ENCODE measurements around the gene BBS10. TPM values are rescaled to one million over a fixed set of nuclear protein-coding genes. Genes with fewer than 3 reads are reported as not detected.

Gene BBS10
- total RNA-seq, 1 experiment from 2014 or later = 8.2 TPM

GRCh38 chr12:76348079-76348901 is at the start of gene BBS10 (continued):
- TF ChIP-seq, protein P1, sequence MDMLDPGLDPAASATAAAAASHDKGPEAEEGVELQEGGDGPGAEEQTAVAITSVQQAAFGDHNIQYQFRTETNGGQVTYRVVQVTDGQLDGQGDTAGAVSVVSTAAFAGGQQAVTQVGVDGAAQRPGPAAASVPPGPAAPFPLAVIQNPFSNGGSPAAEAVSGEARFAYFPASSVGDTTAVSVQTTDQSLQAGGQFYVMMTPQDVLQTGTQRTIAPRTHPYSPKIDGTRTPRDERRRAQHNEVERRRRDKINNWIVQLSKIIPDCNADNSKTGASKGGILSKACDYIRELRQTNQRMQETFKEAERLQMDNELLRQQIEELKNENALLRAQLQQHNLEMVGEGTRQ (CRISPR knock-in tag; IDR thresholded peaks at IDR 0.05) = no peak
- TF ChIP-seq SMAD4 (CRISPR knock-in tag; IDR thresholded peaks at IDR 0.05) (no peak), ETV6 (CRISPR knock-in tag; IDR thresholded peaks at IDR 0.05) (no peak), ZNF121 (CRISPR knock-in tag; IDR thresholded peaks at IDR 0.05) (no peak; the same call in 1 of the 2 replicates), RORB (CRISPR knock-in tag; IDR thresholded peaks at IDR 0.05) (no peak), IRF2 (CRISPR knock-in tag; IDR thresholded peaks at IDR 0.05; ENCODE audit: borderline replicate concordance, low read depth) (no peak), NR1H2 (CRISPR knock-in tag; IDR thresholded peaks at IDR 0.05) (no peak), ERG (CRISPR knock-in tag; IDR thresholded peaks at IDR 0.05) (no peak), USF1 (CRISPR knock-in tag; IDR thresholded peaks at IDR 0.05) (no peak), GABPB1 (CRISPR knock-in tag; IDR thresholded peaks at IDR 0.05) (0 out of 2 replicates have a peak, but pooled peaks have one; percentile 60), ZNF138 (CRISPR knock-in tag; conservative IDR thresholded peaks at IDR 0.05) (no peak), CREM (CRISPR knock-in tag; IDR thresholded peaks at IDR 0.05) (no peak), FOXK1 (CRISPR knock-in tag; IDR thresholded peaks at IDR 0.05) (peak; percentile 53; the same call in 1 of the 2 replicates), ZBTB21 (CRISPR knock-in tag; IDR thresholded peaks at IDR 0.05; ENCODE audit: borderline replicate concordance) (no peak), CBFB (CRISPR knock-in tag; IDR thresholded peaks at IDR 0.05; ENCODE audit: low read depth) (0 out of 2 replicates have a peak, but pooled peaks have one; percentile 57), AFF4 (CRISPR knock-in tag; IDR thresholded peaks at IDR 0.05; ENCODE audit: borderline replicate concordance) (no peak), ZNF219 (CRISPR knock-in tag; IDR thresholded peaks at IDR 0.05; ENCODE audit: borderline replicate concordance) (no peak), ESRRA (CRISPR knock-in tag; IDR thresholded peaks at IDR 0.05; ENCODE audit: borderline replicate concordance) (peak; percentile 63; the same call in 1 of the 2 replicates), NFATC4 (CRISPR knock-in tag; IDR thresholded peaks at IDR 0.05) (no peak), MYBL2 (CRISPR knock-in tag; IDR thresholded peaks at IDR 0.05) (no peak), RELA (CRISPR knock-in tag; IDR thresholded peaks at IDR 0.05; ENCODE audit: borderline replicate concordance) (no peak), GRHL2 (CRISPR knock-in tag; IDR thresholded peaks at IDR 0.05; ENCODE audit: insufficient replicate concordance, severe bottlenecking) (no peak)
- TF ChIP-seq, protein P2, sequence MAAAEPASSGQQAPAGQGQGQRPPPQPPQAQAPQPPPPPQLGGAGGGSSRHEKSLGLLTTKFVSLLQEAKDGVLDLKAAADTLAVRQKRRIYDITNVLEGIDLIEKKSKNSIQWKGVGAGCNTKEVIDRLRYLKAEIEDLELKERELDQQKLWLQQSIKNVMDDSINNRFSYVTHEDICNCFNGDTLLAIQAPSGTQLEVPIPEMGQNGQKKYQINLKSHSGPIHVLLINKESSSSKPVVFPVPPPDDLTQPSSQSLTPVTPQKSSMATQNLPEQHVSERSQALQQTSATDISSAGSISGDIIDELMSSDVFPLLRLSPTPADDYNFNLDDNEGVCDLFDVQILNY (CRISPR knock-in tag; IDR thresholded peaks at IDR 0.05) = no peak
- TF ChIP-seq, protein P3, sequence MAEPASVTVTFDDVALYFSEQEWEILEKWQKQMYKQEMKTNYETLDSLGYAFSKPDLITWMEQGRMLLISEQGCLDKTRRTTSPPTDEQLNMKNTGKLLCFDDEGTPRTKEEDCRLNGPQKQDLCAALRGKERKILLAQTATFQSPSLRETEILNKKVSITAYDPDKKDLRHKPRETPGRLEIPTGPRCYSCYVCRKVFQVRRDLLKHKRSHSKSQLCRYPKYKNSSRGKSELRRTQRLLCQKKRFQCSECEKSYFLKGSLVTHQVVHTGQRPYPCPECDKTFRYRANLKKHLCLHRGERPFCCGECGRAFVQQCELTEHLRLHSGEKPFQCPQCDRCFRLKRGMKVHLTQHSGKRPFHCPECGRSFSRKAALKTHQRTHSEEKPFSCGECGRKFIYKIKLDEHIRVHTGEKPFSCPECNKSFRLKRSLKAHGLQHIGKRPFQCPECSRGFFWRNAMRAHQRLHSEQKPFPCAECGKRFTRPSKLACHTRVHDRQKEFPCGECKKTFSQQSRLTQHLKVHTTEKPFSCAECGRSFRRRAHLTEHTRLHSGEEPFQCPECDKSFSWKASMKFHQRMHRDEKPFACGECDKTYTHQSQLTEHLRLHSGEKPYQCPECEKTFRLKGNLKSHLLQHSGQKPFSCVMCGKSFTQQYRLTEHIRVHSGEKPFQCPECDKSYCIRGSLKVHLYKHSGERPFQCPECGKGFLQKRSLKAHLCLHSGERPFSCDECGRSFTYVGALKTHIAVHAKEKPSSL (CRISPR knock-in tag; conservative IDR thresholded peaks at IDR 0.05) = no peak
- TF ChIP-seq, protein P4, sequence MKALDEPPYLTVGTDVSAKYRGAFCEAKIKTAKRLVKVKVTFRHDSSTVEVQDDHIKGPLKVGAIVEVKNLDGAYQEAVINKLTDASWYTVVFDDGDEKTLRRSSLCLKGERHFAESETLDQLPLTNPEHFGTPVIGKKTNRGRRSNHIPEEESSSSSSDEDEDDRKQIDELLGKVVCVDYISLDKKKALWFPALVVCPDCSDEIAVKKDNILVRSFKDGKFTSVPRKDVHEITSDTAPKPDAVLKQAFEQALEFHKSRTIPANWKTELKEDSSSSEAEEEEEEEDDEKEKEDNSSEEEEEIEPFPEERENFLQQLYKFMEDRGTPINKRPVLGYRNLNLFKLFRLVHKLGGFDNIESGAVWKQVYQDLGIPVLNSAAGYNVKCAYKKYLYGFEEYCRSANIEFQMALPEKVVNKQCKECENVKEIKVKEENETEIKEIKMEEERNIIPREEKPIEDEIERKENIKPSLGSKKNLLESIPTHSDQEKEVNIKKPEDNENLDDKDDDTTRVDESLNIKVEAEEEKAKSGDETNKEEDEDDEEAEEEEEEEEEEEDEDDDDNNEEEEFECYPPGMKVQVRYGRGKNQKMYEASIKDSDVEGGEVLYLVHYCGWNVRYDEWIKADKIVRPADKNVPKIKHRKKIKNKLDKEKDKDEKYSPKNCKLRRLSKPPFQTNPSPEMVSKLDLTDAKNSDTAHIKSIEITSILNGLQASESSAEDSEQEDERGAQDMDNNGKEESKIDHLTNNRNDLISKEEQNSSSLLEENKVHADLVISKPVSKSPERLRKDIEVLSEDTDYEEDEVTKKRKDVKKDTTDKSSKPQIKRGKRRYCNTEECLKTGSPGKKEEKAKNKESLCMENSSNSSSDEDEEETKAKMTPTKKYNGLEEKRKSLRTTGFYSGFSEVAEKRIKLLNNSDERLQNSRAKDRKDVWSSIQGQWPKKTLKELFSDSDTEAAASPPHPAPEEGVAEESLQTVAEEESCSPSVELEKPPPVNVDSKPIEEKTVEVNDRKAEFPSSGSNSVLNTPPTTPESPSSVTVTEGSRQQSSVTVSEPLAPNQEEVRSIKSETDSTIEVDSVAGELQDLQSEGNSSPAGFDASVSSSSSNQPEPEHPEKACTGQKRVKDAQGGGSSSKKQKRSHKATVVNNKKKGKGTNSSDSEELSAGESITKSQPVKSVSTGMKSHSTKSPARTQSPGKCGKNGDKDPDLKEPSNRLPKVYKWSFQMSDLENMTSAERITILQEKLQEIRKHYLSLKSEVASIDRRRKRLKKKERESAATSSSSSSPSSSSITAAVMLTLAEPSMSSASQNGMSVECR (CRISPR knock-in tag; IDR thresholded peaks at IDR 0.05; ENCODE audit: borderline replicate concordance) = no peak
